Gastroesophageal sphincter (tissue), 3 donors: ENCODE data around the gene PRM1.

Source experiments
- CTCF ChIP-seq, 4 experiments: fragments of 200-600 bp in 2 of 4; fragments of 450-650 bp in 2 of 4; sonication (generic) in 1 of 4; IDR thresholded peaks; one replicate each; pipeline ENCODE4 v1.5.1; 2017 to 2019; ENCODE audit warnings: antibody characterized with exemption in 4 of 4, mild to moderate bottlenecking in 2 of 4, moderate library complexity in 2 of 4
- EP300 ChIP-seq: sonication (generic); formaldehyde crosslinking; IDR thresholded peaks from one replicate; pipeline ENCODE4 v1.6.1; 2017; ENCODE audit warnings: antibody characterized with exemption, mild to moderate bottlenecking

DNA sequence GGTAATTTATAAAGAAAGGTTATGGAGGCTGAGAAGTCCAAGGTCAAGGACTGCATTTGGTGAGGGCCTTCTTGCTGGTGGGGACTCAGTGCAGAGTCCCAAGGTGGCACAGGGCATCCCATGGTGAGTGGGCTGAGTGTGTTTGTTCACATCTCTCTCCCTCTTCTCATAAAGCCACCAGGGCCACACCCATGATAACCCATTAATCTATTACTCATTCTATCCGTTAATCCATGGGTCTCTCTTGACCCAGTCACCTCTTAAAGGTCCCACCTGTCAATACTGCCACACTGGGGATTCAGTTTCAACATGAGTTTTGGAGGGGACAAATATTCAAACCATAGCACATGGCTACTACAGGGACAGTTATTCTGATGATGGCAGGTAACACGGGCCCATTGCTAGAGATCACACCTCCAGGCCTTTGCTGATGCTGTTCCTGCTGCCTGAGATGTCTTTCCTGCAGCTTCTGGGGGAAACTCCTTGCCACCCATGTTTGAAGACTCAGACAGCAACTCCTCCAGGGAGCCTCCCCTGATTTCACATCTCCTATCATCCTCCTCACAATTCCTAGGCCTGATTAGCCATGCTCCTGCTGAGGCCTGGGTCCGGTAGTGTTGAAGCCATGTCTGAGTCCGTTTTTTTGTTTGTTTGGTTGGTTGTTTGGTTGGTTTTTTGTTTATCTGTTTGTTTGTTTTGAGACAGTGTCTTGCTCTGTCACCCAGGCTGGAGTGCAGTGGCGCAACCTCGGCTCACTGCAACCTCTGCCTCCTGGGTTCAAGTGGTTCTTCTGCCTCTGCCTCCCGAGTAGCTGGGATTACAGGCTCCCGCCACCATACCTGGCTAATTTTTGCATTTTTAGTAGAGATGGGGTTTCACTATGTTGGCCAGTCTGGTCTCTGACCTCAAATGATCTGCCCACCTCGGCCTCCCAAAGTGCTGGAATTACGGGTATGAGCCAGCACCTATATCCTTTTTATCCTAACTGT is 41.2 kb downstream of the PRM1 start:
- no peak for TF ChIP-seq CTCF (IDR thresholded peaks at IDR 0.05)
- TF ChIP-seq EP300 = no peak
